Lung (tissue), 12 donors: ENCODE results near the gene NDST3. TPM values are rescaled to one million over a fixed set of nuclear protein-coding genes. Genes with fewer than 3 reads are reported as not detected.

ENCODE experiments used
- ATAC-seq: fragments of 200-7000 bp; cut with Tn5 transposase; one replicate; pipeline ENCODE4 v1.9.1; 2020; ENCODE audit warnings: moderate number of reproducible peaks; ENCODE audit not compliant: insufficient read depth, low FRiP score
- DNase-seq, 3 donors: peaks; one replicate each; pipeline ENCODE4 v3.0.0-alpha.2; 2013 to 2017
- H3K27ac ChIP-seq, 2 donors: one replicate each; pipeline ENCODE4 v1.5.1; 2013; ENCODE audit warnings: mild to moderate bottlenecking in 2 of 2, moderate library complexity in 2 of 2, control low read depth in 1 of 2, inconsistent platforms in 1 of 2, low read depth in 1 of 2, low read length in 1 of 2
- H3K27me3 ChIP-seq, 3 donors: one replicate each; pipeline ENCODE4 v1.5.1; 2013; ENCODE audit warnings: low read length in 2 of 3; ENCODE audit not compliant: control insufficient read depth in 3 of 3, insufficient read depth in 3 of 3
- H3K36me3 ChIP-seq, 4 donors: one replicate each; pipeline ENCODE4 v1.5.1; 2013; ENCODE audit warnings: low read length in 4 of 4, mild to moderate bottlenecking in 1 of 4, moderate library complexity in 1 of 4; ENCODE audit not compliant: control insufficient read depth in 4 of 4, insufficient read depth in 4 of 4
- H3K4me1 ChIP-seq, 5 donors: one replicate each; pipeline ENCODE4 v1.5.1; 2013; ENCODE audit warnings: low read length in 5 of 5, mild to moderate bottlenecking in 2 of 5, moderate library complexity in 1 of 5; ENCODE audit not compliant: control insufficient read depth in 5 of 5, insufficient read depth in 5 of 5
- H3K4me3 ChIP-seq: one replicate; pipeline ENCODE4 v1.5.1; 2013; ENCODE audit warnings: mild to moderate bottlenecking, control low read depth, moderate library complexity
- H3K9ac ChIP-seq, 2 donors: one replicate each; pipeline ENCODE4 v1.5.1; 2013; ENCODE audit warnings: low read length in 2 of 2, control low read depth in 1 of 2; ENCODE audit not compliant: insufficient read depth in 1 of 2
- H3K9me3 ChIP-seq, 4 donors: one replicate each; pipeline ENCODE4 v1.5.1; 2013; ENCODE audit warnings: low read length in 3 of 4, mild to moderate bottlenecking in 1 of 4, moderate library complexity in 1 of 4; ENCODE audit not compliant: control insufficient read depth in 4 of 4, insufficient read depth in 3 of 4
- WGBS, 2 donors: extraction: QIAGEN DNeasy Blood & Tissue Kit; methylation state at CpG; one replicate each; pipeline ENCODE4 v1.1.7; 2013; 5-methylcytosine and 5-hydroxymethylcytosine counted together
- polyA plus RNA-seq, 2 donors: library from polyadenylated mRNA; stranded (reverse); fragments of 200-250 nt; gene quantifications; one replicate each; pipeline ENCODE4 v1.2.1, GENCODE V29; 2013
- total RNA-seq, 2 donors: library from RNA; depleted of rRNA in 1 of 2; stranded (reverse); fragments of >200 nt in 1 of 2; gene quantifications; one replicate each; pipeline ENCODE4 v1.2.1, GENCODE V29; 2014 to 2021
- TF ChIP-seq, protein P1 (sequence below): IDR thresholded peaks from 2 replicates; pipeline ENCODE4 v1.5.1; 2012; ENCODE audit warnings: mild to moderate bottlenecking; ENCODE audit errors: control extremely low read depth, extremely low read depth
- donor health status: control.
- donor health status: control.
- donor health status: Bipolar disorder and iron deficiency.
- donor health status: healthy.
- donor health status: DM: yes; HTN: yes; CAD: no.

NDST3 gene
- total and polyA plus RNA-seq, 4 donors: 0.02 to 0.74 (median 0.02) TPM; not detected in 1

DNA sequence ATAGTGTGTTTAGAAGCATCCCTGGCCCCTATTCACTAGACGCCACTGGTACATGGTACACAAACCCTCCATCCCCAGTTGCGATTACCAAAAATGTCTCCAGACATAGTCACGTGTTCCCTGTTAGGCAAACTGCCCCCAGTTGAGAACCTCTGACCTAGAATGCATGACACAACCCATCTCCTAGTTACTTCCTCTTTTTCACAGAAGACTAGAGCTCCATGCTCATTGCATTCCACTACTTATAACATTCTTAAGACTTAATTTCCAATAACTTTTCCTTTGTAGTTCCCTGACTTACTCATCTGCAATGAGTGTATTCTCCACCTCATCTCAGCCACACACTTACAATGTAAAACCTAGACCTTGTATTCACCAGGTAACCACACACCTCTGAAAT is 249.9 kb downstream of the NDST3 start:
- TF ChIP-seq, protein P1, sequence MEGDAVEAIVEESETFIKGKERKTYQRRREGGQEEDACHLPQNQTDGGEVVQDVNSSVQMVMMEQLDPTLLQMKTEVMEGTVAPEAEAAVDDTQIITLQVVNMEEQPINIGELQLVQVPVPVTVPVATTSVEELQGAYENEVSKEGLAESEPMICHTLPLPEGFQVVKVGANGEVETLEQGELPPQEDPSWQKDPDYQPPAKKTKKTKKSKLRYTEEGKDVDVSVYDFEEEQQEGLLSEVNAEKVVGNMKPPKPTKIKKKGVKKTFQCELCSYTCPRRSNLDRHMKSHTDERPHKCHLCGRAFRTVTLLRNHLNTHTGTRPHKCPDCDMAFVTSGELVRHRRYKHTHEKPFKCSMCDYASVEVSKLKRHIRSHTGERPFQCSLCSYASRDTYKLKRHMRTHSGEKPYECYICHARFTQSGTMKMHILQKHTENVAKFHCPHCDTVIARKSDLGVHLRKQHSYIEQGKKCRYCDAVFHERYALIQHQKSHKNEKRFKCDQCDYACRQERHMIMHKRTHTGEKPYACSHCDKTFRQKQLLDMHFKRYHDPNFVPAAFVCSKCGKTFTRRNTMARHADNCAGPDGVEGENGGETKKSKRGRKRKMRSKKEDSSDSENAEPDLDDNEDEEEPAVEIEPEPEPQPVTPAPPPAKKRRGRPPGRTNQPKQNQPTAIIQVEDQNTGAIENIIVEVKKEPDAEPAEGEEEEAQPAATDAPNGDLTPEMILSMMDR: no peak
- Histone ChIP-seq H3K27ac (no peak overlapping the region), H3K9ac (no peak overlapping the region), H3K27me3 (no peaks in the 10 kb centered on the region), H3K36me3 (peaks cover 0 to 15% (median 7%) of the 10 kb centered on the region in 4 donors), H3K4me1 (peaks cover 0 to 48% (median 11%) of the 10 kb centered on the region in 5 donors), H3K4me3 (no peak overlapping the region), H3K9me3 (no peaks in the 10 kb centered on the region)
- DNase-seq (no peak), ATAC-seq (no peak)
- 56 to 69% methylated on average over 3 of the region's 3 CpGs for WGBS, 2 donors

- ATAC-seq (no peak), DNase-seq (no peak)
- H3K9me3 ChIP-seq: no peaks in the 10 kb centered on the region
- TF ChIP-seq, protein P1: no peak
- no peak overlapping the region for H3K27ac ChIP-seq
- H3K9ac ChIP-seq: no peak overlapping the region
- WGBS, 2 donors: 94% methylated on average over 4 of the region's 4 CpGs
- no peak overlapping the region for H3K4me3 ChIP-seq
- H3K36me3 ChIP-seq: peaks cover 0 to 8% (median 3%) of the 10 kb centered on the region in 4 donors
- H3K4me1 ChIP-seq: peaks cover 0 to 50% (median 7%) of the 10 kb centered on the region in 5 donors
- no peaks in the 10 kb centered on the region for H3K27me3 ChIP-seq
Observed at GRCh38 chr4:118285931-118286330, 251.6 kb downstream of the NDST3 start.

DNA sequence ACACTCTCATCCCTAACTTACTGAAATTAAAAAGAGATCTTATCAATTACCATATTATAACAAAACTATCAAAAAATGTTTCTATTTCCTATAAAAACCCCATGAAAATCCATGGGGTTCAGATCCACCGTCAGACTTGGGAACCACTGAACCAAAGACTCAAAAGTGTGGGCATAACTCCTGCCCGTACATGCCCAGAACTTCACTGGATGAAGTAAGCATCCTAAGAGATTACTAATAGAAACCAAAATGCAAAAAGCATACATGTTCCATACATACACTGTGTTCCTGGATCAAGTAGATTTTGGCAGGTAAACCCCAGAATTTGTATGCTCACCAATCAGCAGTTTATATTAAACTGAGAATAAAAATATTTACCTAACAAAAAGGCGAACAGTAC is 252.4 kb downstream of the NDST3 start:
- Histone ChIP-seq H3K9ac (no peak overlapping the region), H3K4me1 (peaks cover 0 to 46% (median 7%) of the 10 kb centered on the region in 5 donors), H3K9me3 (no peaks in the 10 kb centered on the region), H3K36me3 (peaks cover 0 to 6% (median 3%) of the 10 kb centered on the region in 4 donors), H3K27me3 (no peaks in the 10 kb centered on the region), H3K4me3 (no peak overlapping the region), H3K27ac (no peak overlapping the region)
- TF ChIP-seq, protein P1: no peak
- DNase-seq (no peak), ATAC-seq (no peak)
- 93 to 96% methylated on average over 3 of the region's 3 CpGs for WGBS, 2 donors
